ENCODE data around the gene SHQ1. TPM values are rescaled to one million over a fixed set of nuclear protein-coding genes. Genes with fewer than 3 reads are reported as not detected.

The SHQ1 gene
- total RNA-seq, 1 donor from 2014 or later = 20.7 TPM

DNA sequence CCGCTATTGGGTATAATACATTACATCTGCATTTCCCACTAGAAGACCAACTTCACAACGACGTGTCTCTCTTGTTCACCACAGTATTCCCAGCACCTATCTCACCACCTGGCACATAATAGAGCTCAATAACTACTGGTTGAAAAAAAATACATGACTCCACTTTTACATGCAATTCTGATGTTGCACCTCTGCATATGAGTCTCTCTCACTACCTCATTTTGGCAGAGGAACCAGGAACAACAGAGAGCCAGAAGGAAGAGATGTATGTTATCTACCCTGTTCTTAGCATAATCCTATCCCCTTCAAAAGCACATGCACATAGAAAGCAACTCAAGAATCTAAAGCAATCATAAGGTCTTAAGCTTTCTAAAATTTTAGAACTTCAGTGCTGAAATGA lies 61.6 kb downstream of the SHQ1 start:
- Mint-ChIP-seq H3K4me1 (no peaks in the 10 kb centered on the region), H3K27me3 (ENCODE audit: low read depth) (no peaks in the 10 kb centered on the region), H3K9me3 (peaks cover 2% of the 10 kb centered on the region), H3K27ac (ENCODE audit: unreplicated experiment) (no peak overlapping the region), H3K4me3 (no peak overlapping the region), H3K36me3 (ENCODE audit: low read depth) (peaks cover 2% of the 10 kb centered on the region)
- TF ChIP-seq, protein P1, sequence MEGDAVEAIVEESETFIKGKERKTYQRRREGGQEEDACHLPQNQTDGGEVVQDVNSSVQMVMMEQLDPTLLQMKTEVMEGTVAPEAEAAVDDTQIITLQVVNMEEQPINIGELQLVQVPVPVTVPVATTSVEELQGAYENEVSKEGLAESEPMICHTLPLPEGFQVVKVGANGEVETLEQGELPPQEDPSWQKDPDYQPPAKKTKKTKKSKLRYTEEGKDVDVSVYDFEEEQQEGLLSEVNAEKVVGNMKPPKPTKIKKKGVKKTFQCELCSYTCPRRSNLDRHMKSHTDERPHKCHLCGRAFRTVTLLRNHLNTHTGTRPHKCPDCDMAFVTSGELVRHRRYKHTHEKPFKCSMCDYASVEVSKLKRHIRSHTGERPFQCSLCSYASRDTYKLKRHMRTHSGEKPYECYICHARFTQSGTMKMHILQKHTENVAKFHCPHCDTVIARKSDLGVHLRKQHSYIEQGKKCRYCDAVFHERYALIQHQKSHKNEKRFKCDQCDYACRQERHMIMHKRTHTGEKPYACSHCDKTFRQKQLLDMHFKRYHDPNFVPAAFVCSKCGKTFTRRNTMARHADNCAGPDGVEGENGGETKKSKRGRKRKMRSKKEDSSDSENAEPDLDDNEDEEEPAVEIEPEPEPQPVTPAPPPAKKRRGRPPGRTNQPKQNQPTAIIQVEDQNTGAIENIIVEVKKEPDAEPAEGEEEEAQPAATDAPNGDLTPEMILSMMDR (conservative IDR thresholded peaks at IDR 0.05) = no peak
- no peak for DNase-seq (ENCODE audit: low read depth, low spot score)

DNA sequence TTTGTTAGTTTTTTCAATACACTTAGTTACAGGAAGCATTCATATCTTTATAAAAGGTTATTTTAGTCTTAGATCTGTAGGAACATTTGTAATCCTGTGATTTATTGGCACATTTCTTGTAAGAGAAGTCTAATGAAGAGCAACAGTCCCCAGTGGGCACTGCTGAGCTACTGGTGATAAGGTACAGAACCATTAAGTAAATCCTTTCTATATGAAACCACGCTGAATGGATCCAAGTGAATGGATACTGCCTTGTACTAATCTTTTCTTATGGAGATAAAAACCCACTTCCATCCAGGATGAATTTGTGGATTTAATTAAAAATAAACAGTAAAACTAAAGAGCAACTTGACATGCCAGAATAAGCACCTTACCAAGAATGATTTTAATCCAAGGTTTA lies 64.0 kb downstream of the SHQ1 start:
- Mint-ChIP-seq H3K27ac (ENCODE audit: unreplicated experiment) (no peak overlapping the region), H3K4me3 (no peak overlapping the region)

DNA sequence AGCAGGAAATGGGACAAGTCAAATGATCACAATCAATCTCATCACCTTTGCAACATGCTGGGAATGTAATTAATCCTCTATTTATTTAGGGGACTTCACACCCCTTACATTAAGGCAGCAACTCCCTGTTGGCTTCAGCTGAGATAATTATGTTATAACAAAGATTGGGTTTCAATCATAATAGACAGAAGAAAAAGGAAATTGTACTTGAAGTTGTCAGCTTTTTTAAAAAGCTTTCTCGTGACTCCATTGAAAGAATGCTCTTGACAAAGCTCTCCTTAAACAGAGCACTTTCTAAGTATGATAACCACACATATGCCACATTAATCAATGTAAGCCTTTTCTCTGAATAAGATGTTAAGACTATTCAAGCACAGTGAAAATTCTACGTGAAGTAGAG lies 65.7 kb downstream of the SHQ1 start:
- H3K36me3 Mint-ChIP-seq (ENCODE audit: low read depth) = peaks cover 2% of the 10 kb centered on the region
- H3K27ac Mint-ChIP-seq (ENCODE audit: unreplicated experiment) = no peak overlapping the region
- TF ChIP-seq, protein P1 (conservative IDR thresholded peaks at IDR 0.05) = no peak
- no peak for DNase-seq (ENCODE audit: low read depth, low spot score)
- H3K9me3 Mint-ChIP-seq = no peaks in the 10 kb centered on the region
- H3K27me3 Mint-ChIP-seq (ENCODE audit: low read depth) = no peaks in the 10 kb centered on the region
- H3K4me1 Mint-ChIP-seq = no peaks in the 10 kb centered on the region
- H3K4me3 Mint-ChIP-seq = no peak overlapping the region

More for the DNA sequence above, 64.0 kb downstream of the SHQ1 start:
- DNase-seq (ENCODE audit: low read depth, low spot score) = no peak
- Mint-ChIP-seq H3K36me3 (ENCODE audit: low read depth) (peaks cover 2% of the 10 kb centered on the region), H3K4me1 (no peaks in the 10 kb centered on the region), H3K9me3 (no peaks in the 10 kb centered on the region), H3K27me3 (ENCODE audit: low read depth) (no peaks in the 10 kb centered on the region)
- TF ChIP-seq, protein P1 (conservative IDR thresholded peaks at IDR 0.05) = no peak

DNA sequence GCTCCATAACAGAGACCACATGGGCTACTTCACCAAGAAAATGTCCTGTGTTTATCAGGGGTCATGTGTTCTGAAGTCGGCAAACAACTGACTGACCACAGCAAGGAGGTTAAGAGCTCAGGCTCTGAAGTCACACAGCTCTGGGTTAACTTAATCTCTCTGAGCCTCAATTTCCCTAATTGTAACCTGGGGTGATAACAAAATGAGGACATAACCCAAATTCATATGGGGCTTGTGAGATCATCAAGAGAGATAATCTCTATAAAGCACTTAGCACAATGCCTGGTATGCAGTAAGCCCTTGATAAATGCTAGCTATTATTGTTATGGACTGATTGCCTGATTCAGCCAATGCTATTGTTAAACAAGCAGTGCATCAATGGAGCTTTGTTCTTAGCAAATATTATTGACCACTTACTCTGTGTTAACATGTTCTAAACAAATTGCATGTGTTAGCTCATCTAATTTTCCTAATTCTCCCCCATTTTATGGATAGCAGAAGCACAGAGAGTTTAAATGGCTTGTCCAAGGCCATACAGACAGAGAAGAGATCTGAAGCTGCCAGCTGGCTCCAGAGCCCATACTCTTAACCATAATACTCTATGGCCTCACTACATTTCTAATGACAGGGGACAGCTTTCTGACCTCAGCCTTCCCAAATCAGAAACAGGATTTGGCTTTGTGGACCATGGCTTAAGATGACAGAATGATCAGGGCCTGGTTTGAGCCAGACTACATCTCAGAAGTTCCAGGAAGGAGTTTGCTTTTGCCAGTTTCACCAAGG lies 78.3 kb downstream of the SHQ1 start:
- no peak for DNase-seq (ENCODE audit: low read depth, low spot score)
- Mint-ChIP-seq H3K36me3 (ENCODE audit: low read depth) (no peaks in the 10 kb centered on the region), H3K27ac (ENCODE audit: unreplicated experiment) (no peak overlapping the region), H3K4me1 (peaks cover 21% of the 10 kb centered on the region), H3K27me3 (ENCODE audit: low read depth) (no peaks in the 10 kb centered on the region), H3K4me3 (no peak overlapping the region), H3K9me3 (no peaks in the 10 kb centered on the region)
- TF ChIP-seq, protein P1 (conservative IDR thresholded peaks at IDR 0.05) = no peak

DNA sequence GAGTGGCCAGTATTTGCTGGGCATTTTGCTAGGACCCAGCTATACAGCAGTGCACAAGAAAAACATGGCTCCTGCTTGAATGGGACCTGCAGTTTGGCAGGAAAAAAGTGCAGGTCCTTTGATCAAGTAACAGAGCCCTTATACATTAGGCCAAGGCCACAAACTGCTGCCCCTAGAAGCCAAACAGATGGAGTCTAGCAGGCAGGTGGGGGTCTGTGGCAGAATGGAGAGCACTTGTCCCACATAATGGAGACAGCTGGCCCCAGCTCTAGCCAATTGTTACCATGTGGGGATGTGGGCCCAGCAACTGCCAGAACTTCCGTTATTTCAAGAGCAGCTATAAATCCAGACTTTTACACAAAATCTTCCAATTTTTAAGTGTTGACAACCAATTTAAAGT lies 79.3 kb downstream of the SHQ1 start:
- Mint-ChIP-seq H3K4me3 (no peak overlapping the region), H3K9me3 (no peaks in the 10 kb centered on the region), H3K27me3 (ENCODE audit: low read depth) (no peaks in the 10 kb centered on the region), H3K36me3 (ENCODE audit: low read depth) (no peaks in the 10 kb centered on the region), H3K27ac (ENCODE audit: unreplicated experiment) (no peak overlapping the region), H3K4me1 (peaks cover 21% of the 10 kb centered on the region)
- DNase-seq (ENCODE audit: low read depth, low spot score) = no peak
- TF ChIP-seq, protein P1 (conservative IDR thresholded peaks at IDR 0.05) = no peak

Measured in neural crest cell (in vitro differentiated cells).